Natural killer cell (primary cell): ENCODE results near the gene IGFL3. TPM values are rescaled to one million over a fixed set of nuclear protein-coding genes. Genes with fewer than 3 reads are reported as not detected.
"Not testable (repeated sequence)": the region's sequence is repeated elsewhere in the genome, so short reads cannot be mapped to it uniquely, and the experiment has no call there.

Experiments
- ATAC-seq, 3 donors: fragments of 150-1000 bp in 2 of 3; fragments of 200-7000 bp in 1 of 3; cut with Tn5 transposase; 1 replicate in 1 of 3; 2 replicates in 2 of 3; pipeline ENCODE4 v1.10.0; 2021; ENCODE audit warnings: mild to moderate bottlenecking in 2 of 3, moderate library complexity in 2 of 3
- DNase-seq, 2 donors: peaks; one replicate each; pipeline versions ENCODE4 v3.0.0 to v3.0.0-alpha.2; 2013 to 2021; ENCODE audit warnings: mixed read lengths in 1 of 2
- H3K27ac ChIP-seq: one replicate; pipeline ENCODE4 v1.5.1; 2013; ENCODE audit warnings: mild to moderate bottlenecking, low read length
- H3K27me3 ChIP-seq: one replicate; pipeline ENCODE4 v1.6.1; 2013; ENCODE audit warnings: low read length; ENCODE audit not compliant: control insufficient read depth, insufficient read depth
- H3K36me3 ChIP-seq: one replicate; pipeline ENCODE4 v1.6.1; 2013; ENCODE audit warnings: low read length; ENCODE audit not compliant: control insufficient read depth, insufficient read depth
- H3K4me1 ChIP-seq: one replicate; pipeline ENCODE4 v1.6.1; 2013; ENCODE audit warnings: low read length; ENCODE audit not compliant: control insufficient read depth, insufficient read depth
- H3K4me3 ChIP-seq: one replicate; pipeline ENCODE4 v1.5.1; 2013; ENCODE audit warnings: low read length
- H3K9me3 ChIP-seq: one replicate; pipeline ENCODE4 v1.6.1; 2013; ENCODE audit warnings: low read length; ENCODE audit not compliant: control insufficient read depth, insufficient read depth
- H3K27ac Mint-ChIP-seq, 2 donors: one replicate each; pipeline ENCODE4 v1.8.0; 2022; ENCODE audit warnings: mild to moderate bottlenecking in 2 of 2, mixed read lengths in 2 of 2, moderate library complexity in 1 of 2
- H3K27me3 Mint-ChIP-seq, 2 donors: one replicate each; pipeline ENCODE4 v1.8.0; 2022; ENCODE audit warnings: low read depth in 2 of 2, mixed read lengths in 2 of 2
- H3K36me3 Mint-ChIP-seq: one replicate; pipeline ENCODE4 v1.8.0; 2022; ENCODE audit warnings: mixed read lengths
- H3K4me1 Mint-ChIP-seq, 2 donors: one replicate each; pipeline ENCODE4 v1.8.0; 2022; ENCODE audit warnings: mixed read lengths in 2 of 2
- H3K4me3 Mint-ChIP-seq: one replicate; pipeline ENCODE4 v1.8.0; 2022; ENCODE audit warnings: mild to moderate bottlenecking, moderate library complexity, mixed read lengths
- H3K9me3 Mint-ChIP-seq, 2 donors: one replicate each; pipeline ENCODE4 v1.8.0; 2022; ENCODE audit warnings: mixed read lengths in 2 of 2
- WGBS: methylation state at CpG from one replicate; pipeline ENCODE4 v1.1.7; 2013; ENCODE audit warnings: missing lambda C conversion rate; ENCODE audit not compliant: insufficient coverage; 5-methylcytosine and 5-hydroxymethylcytosine counted together
- intact Hi-C: fragments of 100-400 bp; cut with micrococcal nuclease; formaldehyde crosslinking; loops from one replicate; pipeline ENCODE4 v1.14.2; 2022
- total RNA-seq, 4 donors: library from RNA; stranded (reverse); fragments of 120-200 nt in 1 of 4; gene quantifications; one replicate each; pipeline versions ENCODE4 v1.2.3 to v1.2.4, GENCODE V29; 2013 to 2022
- TF ChIP-seq, protein P1 (sequence below): fragments of 200-600 bp; IDR thresholded peaks from one replicate; pipeline ENCODE4 v1.8.0; 2022; ENCODE audit warnings: antibody characterized with exemption

Gene IGFL3
- total RNA-seq: not detected
- total RNA-seq (2013): not detected

- intact Hi-C loops: no loop called here
- no peaks in the 10 kb centered on the region for H3K9me3 ChIP-seq
- no peak within 1 kb of the TSS for H3K27ac ChIP-seq
- H3K4me1 ChIP-seq: no peaks in the 10 kb centered on the region
- DNase-seq (no peak), ATAC-seq (no peak)
- Mint-ChIP-seq H3K36me3 (no peaks in the 10 kb centered on the region), H3K9me3 (no peaks in the 10 kb centered on the region), H3K27ac (no peak within 1 kb of the TSS), H3K4me1 (no peaks in the 10 kb centered on the region), H3K27me3 (peaks cover 38 to 69% of the 10 kb centered on the region in 2 donors), H3K4me3 (no peak within 1 kb of the TSS)
- TF ChIP-seq, protein P1, sequence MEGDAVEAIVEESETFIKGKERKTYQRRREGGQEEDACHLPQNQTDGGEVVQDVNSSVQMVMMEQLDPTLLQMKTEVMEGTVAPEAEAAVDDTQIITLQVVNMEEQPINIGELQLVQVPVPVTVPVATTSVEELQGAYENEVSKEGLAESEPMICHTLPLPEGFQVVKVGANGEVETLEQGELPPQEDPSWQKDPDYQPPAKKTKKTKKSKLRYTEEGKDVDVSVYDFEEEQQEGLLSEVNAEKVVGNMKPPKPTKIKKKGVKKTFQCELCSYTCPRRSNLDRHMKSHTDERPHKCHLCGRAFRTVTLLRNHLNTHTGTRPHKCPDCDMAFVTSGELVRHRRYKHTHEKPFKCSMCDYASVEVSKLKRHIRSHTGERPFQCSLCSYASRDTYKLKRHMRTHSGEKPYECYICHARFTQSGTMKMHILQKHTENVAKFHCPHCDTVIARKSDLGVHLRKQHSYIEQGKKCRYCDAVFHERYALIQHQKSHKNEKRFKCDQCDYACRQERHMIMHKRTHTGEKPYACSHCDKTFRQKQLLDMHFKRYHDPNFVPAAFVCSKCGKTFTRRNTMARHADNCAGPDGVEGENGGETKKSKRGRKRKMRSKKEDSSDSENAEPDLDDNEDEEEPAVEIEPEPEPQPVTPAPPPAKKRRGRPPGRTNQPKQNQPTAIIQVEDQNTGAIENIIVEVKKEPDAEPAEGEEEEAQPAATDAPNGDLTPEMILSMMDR: no peak
- H3K27me3 ChIP-seq: peaks cover 5% of the 10 kb centered on the region
- 83% methylated on average over 5 of the region's 5 CpGs for WGBS
- no peaks in the 10 kb centered on the region for H3K36me3 ChIP-seq
- no peak within 1 kb of the TSS for H3K4me3 ChIP-seq
Measured at GRCh38 chr19:46124638-46125115, at the start of gene IGFL3. TSS of gene IGFL3 (minus strand) at chr19:46124688. CDS start at chr19:46124649, 39 bp downstream.

DNA sequence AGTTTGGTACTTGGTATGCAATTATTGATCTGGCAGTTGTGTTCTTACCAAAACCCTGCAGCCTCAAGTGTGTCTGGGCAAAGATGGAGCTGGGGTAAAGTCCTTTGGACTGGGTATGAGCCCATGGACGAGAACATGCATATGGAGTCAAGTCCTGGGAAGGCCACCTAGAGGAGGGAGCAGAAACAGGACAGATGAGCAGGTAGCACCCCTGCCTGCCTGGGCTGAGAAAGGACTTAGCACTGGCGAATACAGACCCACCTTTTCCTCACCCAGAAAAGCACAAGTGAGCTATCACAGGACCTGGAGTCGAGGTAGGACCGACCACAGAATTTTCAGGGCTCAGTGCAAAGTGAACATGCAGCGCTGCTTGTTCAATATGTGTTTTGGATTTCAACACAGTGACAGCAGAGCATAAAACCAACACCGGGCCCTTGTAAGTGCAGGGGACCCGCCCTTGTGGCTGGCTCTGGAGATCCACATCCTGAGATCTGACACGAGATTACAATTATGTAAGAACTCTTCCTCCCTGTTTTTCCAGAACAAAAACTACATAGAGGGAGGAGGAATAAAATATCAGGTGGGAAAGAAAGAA, 49.5 kb upstream of the IGFL3 start:
- no peaks in the 10 kb centered on the region for H3K4me1 Mint-ChIP-seq
- 52% methylated on average over 7 of the region's 8 CpGs for WGBS
- H3K27ac Mint-ChIP-seq: no peak overlapping the region
- no peak overlapping the region for H3K4me3 ChIP-seq
- H3K4me3 Mint-ChIP-seq: no peak overlapping the region
- H3K27me3 ChIP-seq: peaks cover 2% of the 10 kb centered on the region
- peaks cover 27 to 38% of the 10 kb centered on the region in 2 donors for H3K27me3 Mint-ChIP-seq
- no peaks in the 10 kb centered on the region for H3K9me3 ChIP-seq
- no peak overlapping the region for H3K27ac ChIP-seq
- TF ChIP-seq, protein P1: no peak
- DNase-seq: no peak
- no peaks in the 10 kb centered on the region for H3K4me1 ChIP-seq
- peaks cover 0 to 4% of the 10 kb centered on the region in 2 donors for H3K9me3 Mint-ChIP-seq
- no peaks in the 10 kb centered on the region for H3K36me3 Mint-ChIP-seq
- intact Hi-C loops: no loop called here
- no peaks in the 10 kb centered on the region for H3K36me3 ChIP-seq
- no peak for ATAC-seq

GRCh38 chr19:46162731-46163130, 38.2 kb upstream of the IGFL3 start:
- Mint-ChIP-seq H3K4me3 (no peak overlapping the region), H3K27ac (no peak overlapping the region), H3K4me1 (no peaks in the 10 kb centered on the region), H3K36me3 (no peaks in the 10 kb centered on the region), H3K27me3 (peaks cover 19 to 54% of the 10 kb centered on the region in 2 donors), H3K9me3 (peaks cover 0 to 4% of the 10 kb centered on the region in 2 donors)
- H3K4me1 ChIP-seq: no peaks in the 10 kb centered on the region
- no peak for DNase-seq
- ATAC-seq: no peak
- intact Hi-C loops: no loop called here
- H3K9me3 ChIP-seq: no peaks in the 10 kb centered on the region
- H3K27ac ChIP-seq: no peak overlapping the region
- H3K27me3 ChIP-seq: no peaks in the 10 kb centered on the region
- no peak overlapping the region for H3K4me3 ChIP-seq
- WGBS: 80% methylated on average over 3 of the region's 3 CpGs
- TF ChIP-seq, protein P1: no peak
- no peaks in the 10 kb centered on the region for H3K36me3 ChIP-seq

- DNase-seq, H3K4me1 Mint-ChIP-seq, H3K27ac ChIP-seq, H3K4me1 ChIP-seq, H3K27ac Mint-ChIP-seq, intact Hi-C loops, H3K4me3 ChIP-seq, H3K9me3 ChIP-seq, H3K36me3 Mint-ChIP-seq, H3K36me3 ChIP-seq, ATAC-seq, H3K4me3 Mint-ChIP-seq, H3K9me3 Mint-ChIP-seq, H3K27me3 ChIP-seq: not testable (repeated sequence)
- peaks cover 16 to 52% of the 10 kb centered on the region in 2 donors for H3K27me3 Mint-ChIP-seq
- WGBS: no CpG with 5 or more reads among the region's 2 CpGs
Measured at GRCh38 chr19:46161642-46162257, 37.3 kb upstream of the IGFL3 start.
